ENCODE measurements around the gene FRMD4A. TPM values are rescaled to one million over a fixed set of nuclear protein-coding genes. Genes with fewer than 3 reads are reported as not detected.

FRMD4A gene
- total RNA-seq, 6 donors from 2014 or later, result 22.3 to 114 (median 52.3) TPM

- H3K27me3 ChIP-seq, result no peaks in the 10 kb centered on the region
- no peak overlapping the region for H3K27ac ChIP-seq
- TF ChIP-seq POLR2A (IDR thresholded peaks at IDR 0.05), result no peak
- TF ChIP-seq EP300 (IDR thresholded peaks at IDR 0.05), result no peak
- no peak for TF ChIP-seq POLR2AphosphoS5 (IDR thresholded peaks at IDR 0.05)
- no peak for TF ChIP-seq CTCF (IDR thresholded peaks at IDR 0.05)
- no peaks in the 10 kb centered on the region for H3K9me3 ChIP-seq
- WGBS, 2 donors, result 41 to 61% methylated on average over 9 of the region's 9 CpGs
- no peak for DNase-seq
- ATAC-seq (ENCODE audit: low FRiP score in 2 of 2), result no peak
- H3K4me3 ChIP-seq, result no peak overlapping the region
- H3K36me3 ChIP-seq, result no peaks in the 10 kb centered on the region
- H3K4me1 ChIP-seq, result peaks cover 4 to 25% (median 9%) of the 10 kb centered on the region in 4 donors
These were observed 534.8 kb downstream of the FRMD4A start for GRCh38 chr10:13795653-13796555.

- Histone ChIP-seq H3K36me3 (no peaks in the 10 kb centered on the region), H3K9me3 (no peaks in the 10 kb centered on the region), H3K27me3 (no peaks in the 10 kb centered on the region), H3K4me1 (peaks cover 4 to 25% (median 9%) of the 10 kb centered on the region in 4 donors), H3K27ac (no peak overlapping the region), H3K4me3 (no peak overlapping the region)
- TF ChIP-seq CTCF (IDR thresholded peaks at IDR 0.05) (no peak), POLR2AphosphoS5 (IDR thresholded peaks at IDR 0.05) (no peak), EP300 (IDR thresholded peaks at IDR 0.05) (no peak), POLR2A (IDR thresholded peaks at IDR 0.05) (no peak)
- DNase-seq (no peak), ATAC-seq (ENCODE audit: low FRiP score in 2 of 2) (no peak)
- WGBS, 2 donors, result 59 to 73% methylated on average over 6 of the region's 6 CpGs
These were observed 535.6 kb downstream of the FRMD4A start for GRCh38 chr10:13794992-13795612.

GRCh38 chr10:13792006-13792405 lies 538.7 kb downstream of the FRMD4A start:
- Histone ChIP-seq H3K4me1 (peaks cover 31 to 47% (median 34%) of the 10 kb centered on the region in 4 donors), H3K27me3 (no peaks in the 10 kb centered on the region), H3K4me3 (no peak overlapping the region), H3K27ac (no peak overlapping the region), H3K36me3 (no peaks in the 10 kb centered on the region), H3K9me3 (no peaks in the 10 kb centered on the region)
- ATAC-seq (ENCODE audit: low FRiP score in 2 of 2) (no peak), DNase-seq (peak; percentile 34 to 38)
- 79% methylated on average over 5 of the region's 5 CpGs; no CpG with 5 or more reads in 1 of the 2 donors for WGBS, 2 donors
- TF ChIP-seq POLR2A (IDR thresholded peaks at IDR 0.05) (no peak), POLR2AphosphoS5 (IDR thresholded peaks at IDR 0.05) (no peak), CTCF (IDR thresholded peaks at IDR 0.05) (no peak), EP300 (IDR thresholded peaks at IDR 0.05) (no peak)

- WGBS, 2 donors, result 64 to 87% methylated on average over 4 of the region's 4 CpGs
- H3K4me3 ChIP-seq, result no peak overlapping the region
- no peak for ATAC-seq (ENCODE audit: low FRiP score in 2 of 2)
These were observed 539.2 kb downstream of the FRMD4A start for GRCh38 chr10:13791483-13791882.

GRCh38 chr10:13790196-13790595 lies 540.5 kb downstream of the FRMD4A start:
- Histone ChIP-seq H3K4me3 (no peak overlapping the region), H3K36me3 (no peaks in the 10 kb centered on the region), H3K27ac (peak overlapping the region in 1 of 4 donors; percentile 72), H3K27me3 (no peaks in the 10 kb centered on the region), H3K4me1 (peaks cover 24 to 35% (median 31%) of the 10 kb centered on the region in 4 donors), H3K9me3 (no peaks in the 10 kb centered on the region)
- TF ChIP-seq POLR2AphosphoS5 (IDR thresholded peaks at IDR 0.05) (no peak), POLR2A (IDR thresholded peaks at IDR 0.05) (no peak), CTCF (IDR thresholded peaks at IDR 0.05) (no peak), EP300 (IDR thresholded peaks at IDR 0.05) (no peak)
- WGBS, 2 donors, result 71 to 77% methylated on average over 9 of the region's 9 CpGs
- DNase-seq, result no peak
- ATAC-seq (ENCODE audit: low FRiP score in 2 of 2), result no peak

More at GRCh38 chr10:13791483-13791882, 539.2 kb downstream of the FRMD4A start:
- DNase-seq, result no peak
- Histone ChIP-seq H3K27ac (no peak overlapping the region), H3K9me3 (no peaks in the 10 kb centered on the region), H3K27me3 (no peaks in the 10 kb centered on the region), H3K36me3 (no peaks in the 10 kb centered on the region), H3K4me1 (peaks cover 31 to 47% (median 34%) of the 10 kb centered on the region in 4 donors)
- TF ChIP-seq POLR2A (IDR thresholded peaks at IDR 0.05), result no peak

Data from upper lobe of left lung (tissue), 6 donors.